ENCODE data around the gene CD22. TPM values are rescaled to one million over a fixed set of nuclear protein-coding genes. Genes with fewer than 3 reads are reported as not detected.

Gene CD22
- total and polyA plus RNA-seq, 9 donors, result 54.2 to 264 (median 113) TPM

GRCh38 chr19:35380450-35381124, 51.6 kb downstream of the CD22 start:
- WGBS, 3 donors, result 52 to 57% (median 57%) methylated on average over 9 of the region's 9 CpGs
- TF ChIP-seq CTCF (IDR thresholded peaks at IDR 0.05), result no peak
- no peak for TF ChIP-seq POLR2A (IDR thresholded peaks at IDR 0.05)
- TF ChIP-seq EP300 (IDR thresholded peaks at IDR 0.05), result no peak
- Histone ChIP-seq H3K4me3 (no peak overlapping the region), H3K27me3 (no peaks in the 10 kb centered on the region), H3K9me3 (no peaks in the 10 kb centered on the region), H3K36me3 (no peaks in the 10 kb centered on the region), H3K27ac (no peak overlapping the region), H3K4me1 (ENCODE audit: insufficient read depth) (no peaks in the 10 kb centered on the region)
- intact Hi-C loops (cut with DNase I), result no loop called here
- DNase-seq, result no peak

GRCh38 chr19:35381318-35381717, 52.3 kb downstream of the CD22 start:
- intact Hi-C loops (cut with DNase I), result no loop called here
- Histone ChIP-seq H3K36me3 (no peaks in the 10 kb centered on the region), H3K9me3 (no peaks in the 10 kb centered on the region), H3K4me1 (ENCODE audit: insufficient read depth) (no peaks in the 10 kb centered on the region), H3K27ac (no peak overlapping the region), H3K27me3 (no peaks in the 10 kb centered on the region), H3K4me3 (no peak overlapping the region)
- WGBS, 3 donors, result 72 to 79% (median 73%) methylated on average over 3 of the region's 3 CpGs
- TF ChIP-seq CTCF (IDR thresholded peaks at IDR 0.05), result no peak
- TF ChIP-seq EP300 (IDR thresholded peaks at IDR 0.05), result no peak
- no peak for TF ChIP-seq POLR2A (IDR thresholded peaks at IDR 0.05)
- DNase-seq, result no peak

- H3K9me3 ChIP-seq, result no peaks in the 10 kb centered on the region
- no peaks in the 10 kb centered on the region for H3K27me3 ChIP-seq
- 90 to 93% (median 92%) methylated on average over 6 of the region's 6 CpGs for WGBS, 3 donors
- H3K4me3 ChIP-seq, result no peak overlapping the region
- intact Hi-C loops (cut with DNase I), result no loop called here
- H3K27ac ChIP-seq, result no peak overlapping the region
- no peaks in the 10 kb centered on the region for H3K36me3 ChIP-seq
- TF ChIP-seq EP300 (IDR thresholded peaks at IDR 0.05) (no peak), POLR2A (IDR thresholded peaks at IDR 0.05) (no peak), CTCF (IDR thresholded peaks at IDR 0.05) (no peak)
- no peaks in the 10 kb centered on the region for H3K4me1 ChIP-seq (ENCODE audit: insufficient read depth)
- DNase-seq, result no peak
These were observed 52.9 kb downstream of the CD22 start for GRCh38 chr19:35381926-35382325.

- DNase-seq, result no peak
- Histone ChIP-seq H3K27ac (no peak overlapping the region), H3K9me3 (no peaks in the 10 kb centered on the region), H3K4me1 (ENCODE audit: insufficient read depth) (no peaks in the 10 kb centered on the region), H3K4me3 (no peak overlapping the region), H3K36me3 (no peaks in the 10 kb centered on the region), H3K27me3 (no peaks in the 10 kb centered on the region)
- intact Hi-C loops (cut with DNase I), result no loop called here
- no peak for TF ChIP-seq CTCF (IDR thresholded peaks at IDR 0.05)
- no peak for TF ChIP-seq EP300 (IDR thresholded peaks at IDR 0.05)
- no peak for TF ChIP-seq POLR2A (IDR thresholded peaks at IDR 0.05)
- 83 to 100% (median 89%) methylated on average over 2 of the region's 2 CpGs for WGBS, 3 donors
These were observed 54.5 kb downstream of the CD22 start for GRCh38 chr19:35383536-35383935.

All from ovary (tissue), 9 donors.